ENCODE results near the gene NPFF.
A peak's percentile ranks its signal among the peaks of the same experiment; 100 is the strongest.

- no peak for TF ChIP-seq POLR2A (IDR thresholded peaks at IDR 0.05)
- TF ChIP-seq CTCF (IDR thresholded peaks at IDR 0.05 in 8 of 11, conservative IDR thresholded peaks at IDR 0.05 in 3 of 11): no peak
- peak in 1 of 3 donors; percentile 10 for TF ChIP-seq POLR2AphosphoS5 (IDR thresholded peaks at IDR 0.05)
Measured at GRCh38 chr12:53489242-53489864, 17.9 kb downstream of the NPFF start.

Measured in spleen (tissue), 7 donors.